Esophagus muscularis mucosa (tissue), 3 donors: ENCODE results near the gene MOCS3.

Experiments
- CTCF ChIP-seq, 3 experiments: fragments of 200-600 bp in 2 of 3; fragments of 450-650 bp in 1 of 3; sonication (generic) in 2 of 3; IDR thresholded peaks; one replicate each; pipeline ENCODE4 v1.5.1; 2017 to 2019; ENCODE audit warnings: antibody characterized with exemption in 3 of 3, mild to moderate bottlenecking in 2 of 3, moderate library complexity in 1 of 3
- POLR2A ChIP-seq: fragments of 450-650 bp; IDR thresholded peaks from one replicate; pipeline ENCODE4 v1.6.1; 2017; ENCODE audit warnings: antibody characterized with exemption, moderate library complexity, mild to moderate bottlenecking, low read depth

- no peak for TF ChIP-seq CTCF (IDR thresholded peaks at IDR 0.05)
- no peak for TF ChIP-seq POLR2A
These were observed 10.8 kb downstream of the MOCS3 start for GRCh38 chr20:50969435-50969834.
